GM12878 (cell line): Measurements from ENCODE around the gene ZCCHC8. TPM values are rescaled to one million over a fixed set of nuclear protein-coding genes. Genes with fewer than 3 reads are reported as not detected.

ENCODE experiments used
- ATAC-seq: fragments of 200-7000 bp; cut with Tn5 transposase; 3 replicates; pipeline ENCODE4 v1.9.1; 2020; ENCODE audit warnings: mild to moderate bottlenecking, moderate library complexity
- BruUV-seq: library from RNA; stranded (reverse); fragments of 400-500 nt; replicated peaks from 2 replicates; lab custom pipeline; 2021; lab: Mats Ljungman, UMichigan
- CTCF ChIA-PET: fragments of 300-600 bp; sonication (Branson Sonifier 250); formaldehyde crosslinking; extraction: SDS; loops from one replicate; lab custom pipeline; 2021; ENCODE audit warnings: inconsistent platforms; lab: Yijun Ruan, JAX
- POLR2A ChIA-PET: fragments of 350-600 bp; formaldehyde crosslinking; extraction: SDS; loops from one replicate; lab custom pipeline; 2021; ENCODE audit warnings: inconsistent platforms; lab: Charles Lee
- RAD21 ChIA-PET: fragments of 300-600 bp; sonication (Branson Sonifier 250); formaldehyde crosslinking; loops from one replicate; lab custom pipeline; 2023; ENCODE audit warnings: antibody characterized with exemption; ENCODE audit not compliant: unreplicated experiment; lab: Charles Lee
- SMC1A ChIA-PET: fragments of 300-600 bp; sonication (Branson Sonifier 250); formaldehyde crosslinking; loops from one replicate; lab custom pipeline; 2023; ENCODE audit not compliant: unreplicated experiment, uncharacterized antibody; lab: Charles Lee
- DNase-seq: peaks from one replicate; pipeline ENCODE4 v3.0.0-alpha.2; 2011; ENCODE audit warnings: low read depth, low spot score
- FAIRE-seq: peaks from 3 replicates; lab custom pipeline; 2011; peaks lifted over from hg19 to GRCh38; lab: Jason Lieb, UNC
- H2AFZ ChIP-seq: 2 replicates; pipeline ENCODE4 v1.6.0; 2011; ENCODE audit warnings: low read depth, low read length, control low read depth; ENCODE audit not compliant: control insufficient read depth
- H3K27ac ChIP-seq: 2 replicates; pipeline ENCODE4 v1.5.1; 2011; ENCODE audit warnings: control low read depth; ENCODE audit not compliant: control insufficient read depth, insufficient read depth
- H3K27me3 ChIP-seq, 2 experiments: replicated peaks in 1 of 2; 2 replicates each; pipeline versions ENCODE4 v1.6.0 to v1.6.1; 2011; ENCODE audit warnings: low read length in 1 of 2; ENCODE audit not compliant: control insufficient read depth in 2 of 2, insufficient read depth in 2 of 2
- H3K36me3 ChIP-seq, 2 experiments: 2 replicates each; pipeline ENCODE4 v1.5.1; 2011; ENCODE audit warnings: low read length in 1 of 2; ENCODE audit not compliant: control insufficient read depth in 2 of 2, insufficient read depth in 2 of 2
- H3K4me1 ChIP-seq: 2 replicates; pipeline ENCODE4 v1.6.1; 2011; ENCODE audit warnings: mild to moderate bottlenecking, low read length, moderate library complexity, mixed read lengths; ENCODE audit not compliant: control insufficient read depth, insufficient read depth
- H3K4me2 ChIP-seq: 2 replicates; pipeline ENCODE4 v1.6.0; 2011; ENCODE audit warnings: control low read depth; ENCODE audit not compliant: control insufficient read depth, insufficient read depth
- H3K4me3 ChIP-seq: fragments of 200-600 bp; sonication (generic); 2 replicates; pipeline ENCODE4 v1.5.1; 2016
- H3K79me2 ChIP-seq: 2 replicates; pipeline ENCODE4 v1.6.0; 2011; ENCODE audit warnings: low read length; ENCODE audit not compliant: control insufficient read depth, insufficient read depth
- H3K9ac ChIP-seq: 2 replicates; pipeline ENCODE4 v1.8.0; 2011; ENCODE audit warnings: low read length, control low read depth, mixed read lengths; ENCODE audit not compliant: control insufficient read depth, insufficient read depth
- H3K9me3 ChIP-seq: replicated peaks from 3 replicates; pipeline ENCODE4 v1.5.1; 2011; ENCODE audit warnings: mild to moderate bottlenecking, low read length; ENCODE audit not compliant: control insufficient read depth, insufficient read depth
- H4K20me1 ChIP-seq: 2 replicates; pipeline ENCODE4 v1.6.0; 2011; ENCODE audit not compliant: control insufficient read depth, insufficient read depth
- CHD1 ChIP-seq: IDR thresholded peaks from 2 replicates; pipeline ENCODE4 v1.6.1; 2012; ENCODE audit warnings: low read depth, low read length, improper control_type of control experiment
- EP300 ChIP-seq, 2 experiments: fragments of 150-350 bp in 1 of 2; IDR thresholded peaks; 2 replicates each; pipeline ENCODE4 v1.6.1; 2011 to 2012; ENCODE audit warnings: low read depth in 2 of 2, low read length in 2 of 2, borderline replicate concordance in 1 of 2, improper control_type of control experiment in 1 of 2, inconsistent platforms in 1 of 2; ENCODE audit not compliant: control insufficient read depth in 1 of 2
- KAT2A ChIP-seq: conservative IDR thresholded peaks from 2 replicates; pipeline ENCODE4 v1.6.1; 2011; ENCODE audit warnings: low read depth, low read length; ENCODE audit not compliant: control insufficient read depth
- RFX5 ChIP-seq: IDR thresholded peaks from 2 replicates; pipeline ENCODE4 v1.6.1; 2011; ENCODE audit warnings: low read depth, low read length, improper control_type of control experiment
- ZNF24 ChIP-seq: fragments of 450-650 bp; IDR thresholded peaks from 2 replicates; pipeline ENCODE4 v1.6.1; 2017; ENCODE audit warnings: antibody characterized with exemption, mild to moderate bottlenecking
- WGBS: methylation state at CpG from one replicate; pipeline ENCODE4 v1.1.6; 2016; ENCODE audit warnings: low lambda C conversion rate; ENCODE audit not compliant: insufficient replicate concordance, insufficient coverage; ENCODE audit errors: missing lambda C conversion rate; 5-methylcytosine and 5-hydroxymethylcytosine counted together
- in situ Hi-C: fragments of 300-500 bp; cut with MboI; formaldehyde crosslinking; loops from 9 replicates; pipeline ENCODE4 v1.14.3; 2018; ENCODE audit warnings: mixed read lengths
- intact Hi-C: fragments of 100-400 bp; cut with micrococcal nuclease; formaldehyde crosslinking; loops from one replicate; pipeline ENCODE4 v1.14.2; 2022; ENCODE audit not compliant: unreplicated experiment
- polyA plus RNA-seq, 11 experiments: library from polyadenylated mRNA; depleted of rRNA in 4 of 11; unstranded in 6 of 11; stranded (reverse) in 5 of 11; fragments of >200 nt; fragmentation: Nextera tagmentation in 4 of 11; fragmentation: Illumina TruSeq in 1 of 11; extraction: Ambion mirVana in 4 of 11; extraction: Trizol in 1 of 11; gene quantifications; 1 replicate in 1 of 11; 2 replicates in 10 of 11; pipeline versions ENCODE4 v1.2.1 to v1.2.3, GENCODE V29; 2011 to 2016; ENCODE audit warnings: inconsistent platforms in 2 of 11, missing spikeins in 2 of 11, low read depth in 1 of 11
- total RNA-seq, 4 experiments: library from RNA; depleted of rRNA in 3 of 4; stranded (reverse); fragments of >200 nt in 3 of 4; fragmentation: Illumina TruSeq in 1 of 4; extraction: Trizol in 1 of 4; gene quantifications; 2 replicates each; pipeline versions ENCODE4 v1.2.1 to v1.2.3, GENCODE V29; 2013 to 2021
- TF ChIP-seq, protein P1 (sequence below): fragments of 450-650 bp; formaldehyde crosslinking; IDR thresholded peaks from 2 replicates; pipeline ENCODE4 v1.4.0; 2022; ENCODE audit warnings: mild to moderate bottlenecking, moderate library complexity

The ZCCHC8 gene
- total and polyA plus RNA-seq, 10 of the 15 experiments (the other 5 are each of a cell fraction or from before 2014, with no cell fraction given): 8.8 to 34.8 (median 21.7) TPM

DNA sequence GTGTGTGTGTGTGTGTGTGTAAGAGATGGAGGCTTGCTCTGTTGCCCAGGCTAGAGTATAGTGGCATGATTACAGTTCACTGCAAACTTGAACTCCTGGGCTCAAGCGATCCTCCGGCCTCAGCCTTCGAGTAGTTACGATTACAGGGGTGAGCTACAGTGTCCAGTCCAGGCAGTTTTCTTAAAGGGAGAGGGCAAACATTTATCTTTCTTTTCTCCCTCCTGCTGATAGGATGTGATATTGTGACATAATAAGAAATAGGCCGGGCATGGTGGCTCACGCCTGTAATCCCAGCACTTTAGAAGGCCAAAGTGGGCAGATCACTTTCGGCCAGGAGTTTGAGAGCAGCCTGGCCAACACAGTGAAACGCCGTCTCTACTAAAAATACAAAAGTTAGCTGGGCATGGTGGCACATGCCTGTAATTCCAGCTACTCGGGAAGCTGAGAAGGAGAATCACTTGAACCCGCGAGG, 46.4 kb downstream of the ZCCHC8 start (continued):
- TF ChIP-seq RFX5: no peak
- TF ChIP-seq, protein P1, sequence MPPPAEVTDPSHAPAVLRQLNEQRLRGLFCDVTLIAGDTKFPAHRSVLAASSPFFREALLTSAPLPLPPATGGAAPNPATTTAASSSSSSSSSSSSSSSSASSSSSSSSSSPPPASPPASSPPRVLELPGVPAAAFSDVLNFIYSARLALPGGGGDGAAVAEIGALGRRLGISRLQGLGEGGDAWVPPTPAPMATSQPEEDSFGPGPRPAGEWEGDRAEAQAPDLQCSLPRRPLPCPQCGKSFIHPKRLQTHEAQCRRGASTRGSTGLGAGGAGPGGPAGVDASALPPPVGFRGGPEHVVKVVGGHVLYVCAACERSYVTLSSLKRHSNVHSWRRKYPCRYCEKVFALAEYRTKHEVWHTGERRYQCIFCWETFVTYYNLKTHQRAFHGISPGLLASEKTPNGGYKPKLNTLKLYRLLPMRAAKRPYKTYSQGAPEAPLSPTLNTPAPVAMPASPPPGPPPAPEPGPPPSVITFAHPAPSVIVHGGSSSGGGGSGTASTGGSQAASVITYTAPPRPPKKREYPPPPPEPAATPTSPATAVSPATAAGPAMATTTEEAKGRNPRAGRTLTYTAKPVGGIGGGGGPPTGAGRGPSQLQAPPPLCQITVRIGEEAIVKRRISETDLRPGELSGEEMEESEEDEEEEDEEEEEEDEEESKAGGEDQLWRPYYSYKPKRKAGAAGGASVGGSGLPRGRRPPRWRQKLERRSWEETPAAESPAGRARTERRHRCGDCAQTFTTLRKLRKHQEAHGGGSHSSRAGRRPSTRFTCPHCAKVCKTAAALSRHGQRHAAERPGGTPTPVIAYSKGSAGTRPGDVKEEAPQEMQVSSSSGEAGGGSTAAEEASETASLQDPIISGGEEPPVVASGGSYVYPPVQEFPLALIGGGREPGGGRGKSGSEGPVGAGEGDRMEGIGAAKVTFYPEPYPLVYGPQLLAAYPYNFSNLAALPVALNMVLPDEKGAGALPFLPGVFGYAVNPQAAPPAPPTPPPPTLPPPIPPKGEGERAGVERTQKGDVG: no peak
- no peak for TF ChIP-seq KAT2A

DNA sequence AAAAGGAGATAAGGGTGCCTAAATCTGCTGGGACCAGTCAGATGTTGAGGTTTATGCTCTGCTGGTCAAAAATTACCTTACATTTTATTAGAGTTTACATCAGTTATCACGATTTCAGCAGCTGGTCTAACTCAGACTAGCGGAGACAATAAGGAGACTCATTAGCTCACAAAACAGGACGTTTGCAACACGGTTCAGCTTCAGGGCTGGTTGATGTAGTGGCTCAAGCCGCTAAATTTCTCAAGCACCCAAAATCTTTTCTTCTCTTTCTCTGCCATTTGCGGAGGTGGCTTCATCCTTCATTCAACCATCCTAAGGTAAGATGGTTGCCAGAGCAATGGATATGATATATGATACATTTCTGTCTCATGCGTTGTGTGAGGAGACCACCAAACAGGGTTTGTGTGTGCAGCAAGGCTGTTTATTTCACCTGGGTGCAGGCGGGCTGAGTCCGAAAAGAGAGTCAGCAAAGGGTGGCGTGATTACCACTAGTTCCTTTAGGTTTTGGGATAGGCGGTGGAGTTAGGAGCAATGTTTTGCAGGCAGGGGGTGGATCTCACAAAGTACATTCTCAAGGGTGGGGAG, 47.9 kb downstream of the ZCCHC8 start:
- RAD21 ChIA-PET: interaction anchor here (0.8 kb wide), 1 partner anchor 53 kb away, joined by 5 read pairs; no protein-coding TSS in a partner anchor
- Histone ChIP-seq H4K20me1 (no peaks in the 10 kb centered on the region), H3K27me3 (no peaks in the 10 kb centered on the region), H3K4me3 (no peak overlapping the region), H3K4me1 (peaks cover 18% of the 10 kb centered on the region), H3K4me2 (0 out of 2 replicates have a peak overlapping the region, but pooled peaks have one; percentile 15), H3K27ac (peak overlapping the region; percentile 21), H3K36me3 (no peaks in the 10 kb centered on the region), H2AFZ (peak overlapping the region; percentile 84), H3K79me2 (no peaks in the 10 kb centered on the region), H3K9ac (no peak overlapping the region), H3K9me3 (no peaks in the 10 kb centered on the region)
- CTCF ChIA-PET: interaction anchor here (0.6 to 1.4 kb wide), 3 partner anchors 19 to 50 kb away, joined by 3 to 8 read pairs (median 3); no protein-coding TSS in a partner anchor
- no peak for ATAC-seq
- intact Hi-C loops: loop anchor here (5.0 kb wide), 1 partner anchor 40 kb away; no protein-coding TSS in a partner anchor
- no peak for FAIRE-seq
- no peak for DNase-seq
- WGBS: 74% methylated on average over 11 of the region's 11 CpGs
- SMC1A ChIA-PET: interaction anchor here (0.7 to 1.7 kb wide), 3 partner anchors 13 to 53 kb away, joined by 3 to 5 read pairs (median 4); no protein-coding TSS in a partner anchor
- in situ Hi-C loops: no loop called here
- BruUV-seq: no TSS peak
- TF ChIP-seq CHD1 (no peak), EP300 (IDR thresholded peaks at IDR 0.05; ENCODE audit: borderline replicate concordance in 1 of 2, control insufficient read depth in 1 of 2, low read depth in 2 of 2, low read length in 2 of 2) (no peak), ZNF24 (no peak)
- POLR2A ChIA-PET: interaction anchor here (0.9 kb wide), 1 partner anchor 34 kb away, joined by 3 read pairs; no protein-coding TSS in a partner anchor
